HepG2 (cell line): ENCODE data around the gene RRBP1. TPM values are rescaled to one million over a fixed set of nuclear protein-coding genes. Genes with fewer than 3 reads are reported as not detected.

Source experiments
- ARHGAP35 ChIP-seq: sonication (generic); formaldehyde crosslinking; IDR thresholded peaks from 2 replicates; pipeline ENCODE4 v1.9.0; 2022; ENCODE audit warnings: mild to moderate bottlenecking, inconsistent platforms, moderate library complexity, missing genetic modification reagents, borderline replicate concordance
- CENPX ChIP-seq: sonication (generic); formaldehyde crosslinking; IDR thresholded peaks from 2 replicates; pipeline ENCODE4 v1.9.0; 2021; ENCODE audit warnings: mild to moderate bottlenecking, missing genetic modification reagents, moderate library complexity
- ELF4 ChIP-seq: sonication (generic); formaldehyde crosslinking; IDR thresholded peaks from 2 replicates; pipeline ENCODE4 v1.5.0; 2020; ENCODE audit warnings: missing genetic modification reagents, mild to moderate bottlenecking, moderate library complexity, borderline replicate concordance
- ERF ChIP-seq: IDR thresholded peaks from 2 replicates; pipeline ENCODE4 v1.6.1; 2018; ENCODE audit warnings: missing biosample characterization, missing genetic modification reagents
- KLF9 ChIP-seq: IDR thresholded peaks from 2 replicates; pipeline ENCODE4 v1.6.1; 2016; ENCODE audit warnings: low read depth
- MTF2 ChIP-seq: sonication (generic); formaldehyde crosslinking; IDR thresholded peaks from 2 replicates; pipeline ENCODE4 v1.5.0; 2020; ENCODE audit warnings: missing genetic modification reagents, borderline replicate concordance
- MYC ChIP-seq: sonication (generic); formaldehyde crosslinking; IDR thresholded peaks from 2 replicates; pipeline ENCODE4 v1.9.0; 2021; ENCODE audit warnings: missing genetic modification reagents, borderline replicate concordance
- PCBP1 ChIP-seq: fragments of 200-400 bp; formaldehyde crosslinking; IDR thresholded peaks from 2 replicates; pipeline ENCODE4 v1.6.1; 2017; ENCODE audit warnings: mild to moderate bottlenecking, low read depth, low read length, borderline replicate concordance
- SMARCC2 ChIP-seq: fragments of 450-650 bp; IDR thresholded peaks from 2 replicates; pipeline ENCODE4 v1.6.1; 2017; ENCODE audit warnings: antibody characterized with exemption, mild to moderate bottlenecking
- SNAI1 ChIP-seq: sonication (generic); formaldehyde crosslinking; IDR thresholded peaks from 2 replicates; pipeline ENCODE4 v1.5.0; 2020; ENCODE audit warnings: mild to moderate bottlenecking, missing genetic modification reagents, borderline replicate concordance
- TAF15 ChIP-seq: fragments of 200-400 bp; formaldehyde crosslinking; IDR thresholded peaks from one replicate; pipeline ENCODE4 v1.6.1; 2018; ENCODE audit warnings: mild to moderate bottlenecking, low read depth, low read length; ENCODE audit not compliant: poor library complexity, severe bottlenecking
- THAP11 ChIP-seq: IDR thresholded peaks from 2 replicates; pipeline ENCODE4 v1.6.1; 2016; ENCODE audit warnings: missing biosample characterization, missing genetic modification reagents
- XRCC5 ChIP-seq: fragments of 200-400 bp; formaldehyde crosslinking; optimal IDR thresholded peaks from 2 replicates; pipeline ENCODE3; 2017; ENCODE audit warnings: mild to moderate bottlenecking, low read length
- ZBTB25 ChIP-seq: IDR thresholded peaks from 2 replicates; pipeline ENCODE4 v1.6.1; 2018; ENCODE audit warnings: missing genetic modification reagents
- ZFP1 ChIP-seq: IDR thresholded peaks from 2 replicates; pipeline ENCODE4 v1.6.1; 2016
- ZHX1 ChIP-seq: sonication (generic); formaldehyde crosslinking; IDR thresholded peaks from 2 replicates; pipeline ENCODE4 v1.8.1; 2022; ENCODE audit warnings: low read depth, mild to moderate bottlenecking, missing genetic modification reagents
- ZIK1 ChIP-seq: sonication (generic); formaldehyde crosslinking; IDR thresholded peaks from 2 replicates; pipeline ENCODE4 v1.5.0; 2020; ENCODE audit warnings: mild to moderate bottlenecking, low read depth, missing genetic modification reagents, borderline replicate concordance
- ZNF205 ChIP-seq: IDR thresholded peaks from 2 replicates; pipeline ENCODE4 v1.6.1; 2018; ENCODE audit warnings: missing biosample characterization, missing genetic modification reagents
- ZNF296 ChIP-seq: sonication (generic); formaldehyde crosslinking; conservative IDR thresholded peaks from 2 replicates; pipeline ENCODE4 v1.5.0; 2020; ENCODE audit warnings: mild to moderate bottlenecking, missing genetic modification reagents
- ZNF34 ChIP-seq: sonication (generic); formaldehyde crosslinking; IDR thresholded peaks from 2 replicates; pipeline ENCODE4 v1.4.0; 2020; ENCODE audit warnings: mild to moderate bottlenecking, missing genetic modification reagents, borderline replicate concordance
- ZNF382 ChIP-seq: sonication (generic); formaldehyde crosslinking; IDR thresholded peaks from 2 replicates; pipeline ENCODE4 v1.5.0; 2020; ENCODE audit warnings: missing genetic modification reagents, mild to moderate bottlenecking, borderline replicate concordance
- ZNF605 ChIP-seq: sonication (generic); formaldehyde crosslinking; IDR thresholded peaks from 2 replicates; pipeline ENCODE4 v1.8.0; 2022; ENCODE audit warnings: mild to moderate bottlenecking, missing genetic modification reagents
- ZNF644 ChIP-seq: IDR thresholded peaks from 2 replicates; pipeline ENCODE4 v1.6.1; 2016; ENCODE audit warnings: low read depth
- ZNF672 ChIP-seq: sonication (generic); formaldehyde crosslinking; IDR thresholded peaks from 2 replicates; pipeline ENCODE4 v1.8.1; 2022; ENCODE audit warnings: missing genetic modification reagents
- ZZZ3 ChIP-seq: sonication (generic); formaldehyde crosslinking; IDR thresholded peaks from 2 replicates; pipeline ENCODE4 v1.4.0; 2020; ENCODE audit warnings: missing genetic modification reagents, mild to moderate bottlenecking, borderline replicate concordance
- polyA plus RNA-seq, 8 experiments: library from polyadenylated mRNA; depleted of rRNA in 3 of 8; stranded (reverse) in 7 of 8; unstranded in 1 of 8; fragments of >200 nt; fragmentation: Illumina TruSeq in 4 of 8; extraction: Trizol in 4 of 8; gene quantifications; 2 replicates each; pipeline versions ENCODE4 v1.2.1 to v1.2.3, GENCODE V29; 2011 to 2016; ENCODE audit warnings: low read depth in 4 of 8, missing spikeins in 1 of 8, mixed read lengths in 1 of 8; ENCODE audit not compliant: insufficient read depth in 1 of 8
- total RNA-seq, 5 experiments: library from RNA; depleted of rRNA; stranded (reverse); fragments of >200 nt; fragmentation: Illumina TruSeq; extraction: Trizol; gene quantifications; 2 replicates each; pipeline ENCODE4 v1.2.3, GENCODE V29; 2016; ENCODE audit warnings: low read depth in 1 of 5

The RRBP1 gene
- total and polyA plus RNA-seq, 2 of the 13 experiments (the other 11 are each of a cell fraction or from before 2014, with no cell fraction given), result 150 to 222 TPM

- TF ChIP-seq MTF2 (CRISPR knock-in tag) (no peak), ZNF605 (CRISPR knock-in tag) (no peak), ZIK1 (CRISPR knock-in tag) (no peak), CENPX (CRISPR knock-in tag) (no peak), ZHX1 (no peak), THAP11 (CRISPR knock-in tag) (no peak), ZZZ3 (0 out of 2 replicates have a peak, but pooled peaks have one; percentile 19), KLF9 (no peak), ZNF382 (CRISPR knock-in tag) (no peak), ZFP1 (CRISPR knock-in tag) (no peak), ZNF672 (CRISPR knock-in tag) (no peak), SMARCC2 (no peak), ZBTB25 (CRISPR knock-in tag) (no peak), XRCC5 (no peak), ZNF205 (no peak), ZNF34 (CRISPR knock-in tag) (no peak), ARHGAP35 (0 out of 2 replicates have a peak, but pooled peaks have one; percentile 45), ERF (no peak), SNAI1 (no peak), ZNF644 (CRISPR knock-in tag) (no peak), ZNF296 (CRISPR knock-in tag) (no peak), ELF4 (CRISPR knock-in tag) (no peak), PCBP1 (no peak), TAF15 (no peak), MYC (CRISPR knock-in tag) (no peak)
These were observed 45.3 kb downstream of the RRBP1 start (continued) for GRCh38 chr20:17636523-17637412.
